Measurements from ENCODE around the gene FGF18.
A peak's percentile ranks its signal among the peaks of the same experiment; 100 is the strongest.

Gene FGF18

DNA sequence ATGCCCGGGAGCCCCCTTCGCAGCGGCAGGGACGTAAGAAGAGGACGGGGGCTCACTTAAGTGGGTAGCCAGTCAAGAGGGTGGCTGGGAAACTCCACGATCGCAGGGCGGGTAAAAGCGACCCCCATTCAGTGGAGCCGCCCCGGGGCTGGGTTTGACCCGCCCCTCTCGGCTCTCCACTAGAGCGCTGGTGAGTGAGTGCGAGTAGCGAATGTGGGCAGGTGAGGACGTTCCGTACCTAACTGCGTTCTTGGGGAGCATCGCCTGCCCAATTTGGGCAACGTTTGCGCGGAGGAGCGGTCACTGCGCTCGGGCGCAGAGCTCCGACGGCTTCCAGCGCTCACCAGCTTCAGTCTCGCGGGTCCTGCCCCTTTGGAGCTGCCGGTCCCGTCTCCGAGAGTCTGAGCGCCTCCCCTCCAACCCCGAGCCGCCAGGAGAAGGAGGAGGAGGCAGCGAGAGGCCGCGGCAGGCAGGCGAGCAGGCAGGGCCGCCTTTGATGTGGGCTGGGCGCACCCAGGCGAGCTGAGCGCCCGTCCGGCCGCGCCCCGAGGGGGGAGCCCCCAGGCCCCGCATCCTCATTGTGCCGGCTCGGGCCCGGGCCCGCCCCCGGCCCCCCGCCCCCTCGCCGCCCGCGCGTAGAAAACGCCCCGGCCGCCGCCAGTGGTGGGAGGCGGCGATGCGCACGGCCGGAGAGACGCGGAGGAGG, at the start of gene FGF18 (continued):
- TF ChIP-seq ZNF76 (tag by site-specific recombination; IDR thresholded peaks at IDR 0.05; ENCODE audit: borderline replicate concordance, low read depth) (no peak), REPIN1 (tag by site-specific recombination; IDR thresholded peaks at IDR 0.05; ENCODE audit: low read depth) (no peak), YY1 (tag by site-specific recombination; IDR thresholded peaks at IDR 0.05) (no peak), PATZ1 (tag by site-specific recombination; IDR thresholded peaks at IDR 0.05) (peak; percentile 84; the same call in 1 of the 2 replicates), ZNF23 (tag by site-specific recombination; IDR thresholded peaks at IDR 0.05; ENCODE audit: borderline replicate concordance) (no peak), ZNF2 (tag by site-specific recombination; IDR thresholded peaks at IDR 0.05) (no peak), ZNF433 (tag by site-specific recombination; IDR thresholded peaks at IDR 0.05; ENCODE audit: low read depth) (no peak), GLIS2 (tag by site-specific recombination; IDR thresholded peaks at IDR 0.05) (peak; percentile 88), GLIS1 (tag by site-specific recombination; IDR thresholded peaks at IDR 0.05) (0 out of 2 replicates have a peak, but pooled peaks have one; percentile 5), ZNF660 (tag by site-specific recombination; IDR thresholded peaks at IDR 0.05) (no peak), ZFP37 (tag by site-specific recombination; IDR thresholded peaks at IDR 0.05) (no peak; the same call in 1 of the 2 replicates), YY2 (tag by site-specific recombination; IDR thresholded peaks at IDR 0.05) (no peak), ZBTB21 (tag by site-specific recombination; IDR thresholded peaks at IDR 0.05) (0 out of 2 replicates have a peak, but pooled peaks have one; percentile 20), ZNF174 (tag by site-specific recombination; IDR thresholded peaks at IDR 0.05) (no peak), ZNF157 (tag by site-specific recombination; IDR thresholded peaks at IDR 0.05) (no peak), ZNF169 (tag by site-specific recombination; IDR thresholded peaks at IDR 0.05) (no peak), PBX3 (CRISPR knock-in tag; IDR thresholded peaks at IDR 0.05) (peak; percentile 34; the same call in 1 of the 2 replicates), ZNF274 (IDR thresholded peaks at IDR 0.05; ENCODE audit: low read length) (no peak), ZNF274 (tag by site-specific recombination; IDR thresholded peaks at IDR 0.05; ENCODE audit: borderline replicate concordance) (no peak), KLF1 (tag by site-specific recombination; IDR thresholded peaks at IDR 0.05) (peak; percentile 93), SETDB1 (IDR thresholded peaks at IDR 0.05; ENCODE audit: insufficient read length, low read length) (no peak), SP3 (tag by site-specific recombination; IDR thresholded peaks at IDR 0.05) (peak; percentile 59; the same call in 1 of the 2 replicates), PRDM4 (tag by site-specific recombination; IDR thresholded peaks at IDR 0.05) (no peak), ZNF16 (tag by site-specific recombination; IDR thresholded peaks at IDR 0.05; ENCODE audit: low read depth) (no peak), ZEB2 (tag by site-specific recombination; IDR thresholded peaks at IDR 0.05) (peak; percentile 76; the same call in 1 of the 2 replicates), ZNF501 (tag by site-specific recombination; IDR thresholded peaks at IDR 0.05) (0 out of 2 replicates have a peak, but pooled peaks have one; percentile 15)
- TF ChIP-seq, protein P1, sequence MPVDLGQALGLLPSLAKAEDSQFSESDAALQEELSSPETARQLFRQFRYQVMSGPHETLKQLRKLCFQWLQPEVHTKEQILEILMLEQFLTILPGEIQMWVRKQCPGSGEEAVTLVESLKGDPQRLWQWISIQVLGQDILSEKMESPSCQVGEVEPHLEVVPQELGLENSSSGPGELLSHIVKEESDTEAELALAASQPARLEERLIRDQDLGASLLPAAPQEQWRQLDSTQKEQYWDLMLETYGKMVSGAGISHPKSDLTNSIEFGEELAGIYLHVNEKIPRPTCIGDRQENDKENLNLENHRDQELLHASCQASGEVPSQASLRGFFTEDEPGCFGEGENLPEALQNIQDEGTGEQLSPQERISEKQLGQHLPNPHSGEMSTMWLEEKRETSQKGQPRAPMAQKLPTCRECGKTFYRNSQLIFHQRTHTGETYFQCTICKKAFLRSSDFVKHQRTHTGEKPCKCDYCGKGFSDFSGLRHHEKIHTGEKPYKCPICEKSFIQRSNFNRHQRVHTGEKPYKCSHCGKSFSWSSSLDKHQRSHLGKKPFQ (tag by site-specific recombination; IDR thresholded peaks at IDR 0.05): no peak
- TF ChIP-seq, protein P2, sequence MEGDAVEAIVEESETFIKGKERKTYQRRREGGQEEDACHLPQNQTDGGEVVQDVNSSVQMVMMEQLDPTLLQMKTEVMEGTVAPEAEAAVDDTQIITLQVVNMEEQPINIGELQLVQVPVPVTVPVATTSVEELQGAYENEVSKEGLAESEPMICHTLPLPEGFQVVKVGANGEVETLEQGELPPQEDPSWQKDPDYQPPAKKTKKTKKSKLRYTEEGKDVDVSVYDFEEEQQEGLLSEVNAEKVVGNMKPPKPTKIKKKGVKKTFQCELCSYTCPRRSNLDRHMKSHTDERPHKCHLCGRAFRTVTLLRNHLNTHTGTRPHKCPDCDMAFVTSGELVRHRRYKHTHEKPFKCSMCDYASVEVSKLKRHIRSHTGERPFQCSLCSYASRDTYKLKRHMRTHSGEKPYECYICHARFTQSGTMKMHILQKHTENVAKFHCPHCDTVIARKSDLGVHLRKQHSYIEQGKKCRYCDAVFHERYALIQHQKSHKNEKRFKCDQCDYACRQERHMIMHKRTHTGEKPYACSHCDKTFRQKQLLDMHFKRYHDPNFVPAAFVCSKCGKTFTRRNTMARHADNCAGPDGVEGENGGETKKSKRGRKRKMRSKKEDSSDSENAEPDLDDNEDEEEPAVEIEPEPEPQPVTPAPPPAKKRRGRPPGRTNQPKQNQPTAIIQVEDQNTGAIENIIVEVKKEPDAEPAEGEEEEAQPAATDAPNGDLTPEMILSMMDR (tag by site-specific recombination; IDR thresholded peaks at IDR 0.05): peak; percentile 6; the same call in 1 of the 2 replicates
- TF ChIP-seq, protein P3, sequence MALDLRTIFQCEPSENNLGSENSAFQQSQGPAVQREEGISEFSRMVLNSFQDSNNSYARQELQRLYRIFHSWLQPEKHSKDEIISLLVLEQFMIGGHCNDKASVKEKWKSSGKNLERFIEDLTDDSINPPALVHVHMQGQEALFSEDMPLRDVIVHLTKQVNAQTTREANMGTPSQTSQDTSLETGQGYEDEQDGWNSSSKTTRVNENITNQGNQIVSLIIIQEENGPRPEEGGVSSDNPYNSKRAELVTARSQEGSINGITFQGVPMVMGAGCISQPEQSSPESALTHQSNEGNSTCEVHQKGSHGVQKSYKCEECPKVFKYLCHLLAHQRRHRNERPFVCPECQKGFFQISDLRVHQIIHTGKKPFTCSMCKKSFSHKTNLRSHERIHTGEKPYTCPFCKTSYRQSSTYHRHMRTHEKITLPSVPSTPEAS (tag by site-specific recombination; IDR thresholded peaks at IDR 0.05): no peak
